ENCODE data around the gene CD55. TPM values are rescaled to one million over a fixed set of nuclear protein-coding genes. Genes with fewer than 3 reads are reported as not detected.

Gene CD55
- polyA plus RNA-seq, 6 donors from 2014 or later = 232 to 326 (median 293) TPM

DNA sequence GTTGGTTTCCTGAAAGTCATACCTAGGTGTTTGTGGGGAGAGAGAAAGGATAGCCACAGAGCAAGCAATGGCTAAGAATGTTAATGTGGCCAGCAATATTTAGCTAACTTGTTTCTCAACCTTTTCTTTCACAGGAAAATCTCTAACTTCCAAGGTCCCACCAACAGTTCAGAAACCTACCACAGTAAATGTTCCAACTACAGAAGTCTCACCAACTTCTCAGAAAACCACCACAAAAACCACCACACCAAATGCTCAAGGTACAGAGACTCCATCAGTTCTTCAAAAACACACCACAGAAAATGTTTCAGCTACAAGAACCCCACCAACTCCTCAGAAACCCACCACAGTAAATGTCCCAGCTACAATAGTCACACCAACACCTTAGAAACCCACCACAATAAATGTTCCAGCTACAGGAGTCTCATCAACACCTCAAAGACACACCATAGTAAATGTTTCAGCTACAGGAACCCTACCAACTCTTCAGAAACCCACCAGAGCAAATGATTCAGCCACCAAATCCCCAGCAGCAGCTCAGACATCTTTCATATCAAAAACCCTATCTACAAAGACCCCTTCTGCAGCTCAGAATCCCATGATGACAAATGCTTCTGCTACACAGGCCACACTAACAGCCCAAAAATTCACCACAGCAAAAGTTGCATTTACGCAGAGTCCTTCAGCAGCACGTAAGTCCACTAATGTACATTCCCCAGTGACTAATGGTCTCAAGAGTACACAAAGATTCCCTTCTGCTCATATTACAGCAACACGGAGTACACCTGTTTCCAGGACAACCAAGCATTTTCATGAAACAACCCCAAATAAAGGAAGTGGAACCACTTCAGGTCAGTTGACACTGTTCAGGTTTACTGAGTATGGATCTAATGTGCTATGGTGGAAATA lies 15.3 kb downstream of the CD55 start:
- Mint-ChIP-seq H3K4me1 (peaks cover 58 to 77% (median 59%) of the 10 kb centered on the region in 3 donors), H3K27me3 (no peaks in the 10 kb centered on the region), H3K9me3 (peaks cover 0 to 11% (median 8%) of the 10 kb centered on the region in 7 donors), H3K27ac (peak overlapping the region; percentile 99 to 100 (median 100)), H3K36me3 (peaks cover 56 to 65% of the 10 kb centered on the region in 2 donors), H3K4me3 (peak overlapping the region; percentile 60 to 87 (median 80))
- DNase-seq (peak; percentile 84), ATAC-seq (ENCODE audit: low read depth in 2 of 2) (peak; percentile 82)

DNA sequence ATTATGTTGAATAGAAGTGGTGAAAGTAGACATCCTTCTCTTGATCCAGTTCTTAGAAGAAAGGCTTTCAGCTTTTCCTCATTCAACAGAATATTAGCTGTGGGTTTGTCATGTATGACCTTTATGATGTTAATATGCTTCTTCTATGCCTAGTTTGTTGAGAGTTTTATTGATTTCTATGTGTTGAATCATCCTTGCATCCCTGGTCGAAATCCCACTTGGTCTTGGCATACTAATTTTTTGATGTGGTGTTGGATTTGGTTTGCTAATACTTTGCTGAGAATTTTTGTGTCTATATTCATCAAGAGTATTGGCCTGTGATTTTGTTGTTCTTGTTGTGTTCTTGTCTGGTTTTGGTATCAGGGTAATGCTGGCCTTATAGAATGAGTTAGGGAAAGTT lies 20.9 kb downstream of the CD55 start:
- Mint-ChIP-seq H3K4me3 (peak overlapping the region in 6 of 8 donors; percentile 24 to 59 (median 42)), H3K9me3 (no peaks in the 10 kb centered on the region), H3K36me3 (peaks cover 68% of the 10 kb centered on the region in 2 donors), H3K27me3 (no peaks in the 10 kb centered on the region), H3K27ac (peak overlapping the region; percentile 31 to 100 (median 50)), H3K4me1 (peaks cover 65 to 83% (median 70%) of the 10 kb centered on the region in 3 donors)
- ATAC-seq (ENCODE audit: low read depth in 2 of 2) (no peak), DNase-seq (no peak)

DNA sequence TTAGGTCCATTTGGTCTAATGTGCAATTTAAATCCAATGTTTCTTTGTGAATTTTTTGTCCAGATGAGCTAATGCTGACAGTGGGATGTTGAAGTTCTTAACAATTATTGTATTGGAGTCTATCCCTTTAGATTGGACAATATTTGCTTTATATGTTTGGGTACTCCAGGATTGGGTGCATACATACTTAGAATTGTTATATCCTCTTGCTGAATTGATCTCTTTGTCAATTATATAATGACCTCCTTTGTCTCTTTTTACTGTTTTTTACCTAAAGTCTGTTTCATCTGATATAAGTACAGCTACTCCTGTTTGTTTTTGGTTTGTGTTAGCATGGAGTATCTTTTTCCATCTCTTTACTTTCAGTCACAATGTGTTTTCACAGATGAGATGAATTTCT lies 22.2 kb downstream of the CD55 start:
- DNase-seq (no peak), ATAC-seq (ENCODE audit: low read depth in 2 of 2) (no peak)
- peak overlapping the region in 4 of 6 donors; percentile 2 to 100 (median 17) for H3K27ac Mint-ChIP-seq
- H3K4me1 Mint-ChIP-seq = peaks cover 67 to 83% (median 72%) of the 10 kb centered on the region in 3 donors
- peak overlapping the region in 4 of 8 donors; percentile 10 to 50 (median 30) for H3K4me3 Mint-ChIP-seq
- H3K9me3 Mint-ChIP-seq = peaks cover 0 to 4% (median 0%) of the 10 kb centered on the region in 7 donors
- H3K27me3 Mint-ChIP-seq = no peaks in the 10 kb centered on the region
- H3K36me3 Mint-ChIP-seq = peaks cover 70 to 71% of the 10 kb centered on the region in 2 donors

DNA sequence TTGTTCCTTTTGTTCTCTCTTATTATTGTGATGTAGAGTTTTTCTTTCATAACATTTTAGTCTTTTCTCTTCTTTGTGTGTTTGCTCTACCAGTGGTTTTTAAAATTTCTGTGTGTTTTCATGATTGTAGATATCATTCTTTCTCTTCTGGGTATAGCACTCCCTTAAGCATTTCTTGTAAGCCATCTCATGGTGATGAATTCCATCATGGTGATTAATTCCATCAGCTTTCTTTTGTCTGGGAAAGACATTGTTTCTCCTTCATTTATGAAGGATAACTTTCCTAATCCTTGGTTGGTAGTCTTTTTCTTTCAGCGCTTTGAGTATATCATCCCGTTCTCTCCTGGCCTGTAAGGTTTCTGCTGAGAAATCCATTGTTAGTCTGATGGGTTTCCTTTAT lies 22.7 kb downstream of the CD55 start:
- ATAC-seq (ENCODE audit: low read depth in 2 of 2) (no peak), DNase-seq (no peak)
- Mint-ChIP-seq H3K9me3 (peaks cover 0 to 5% (median 0%) of the 10 kb centered on the region in 7 donors), H3K27ac (peak overlapping the region in 5 of 6 donors; percentile 2 to 47 (median 9)), H3K4me3 (peak overlapping the region in 2 of 8 donors; percentile 35 to 48), H3K27me3 (no peaks in the 10 kb centered on the region), H3K36me3 (peaks cover 69 to 73% of the 10 kb centered on the region in 2 donors), H3K4me1 (peaks cover 67 to 87% (median 73%) of the 10 kb centered on the region in 3 donors)

DNA sequence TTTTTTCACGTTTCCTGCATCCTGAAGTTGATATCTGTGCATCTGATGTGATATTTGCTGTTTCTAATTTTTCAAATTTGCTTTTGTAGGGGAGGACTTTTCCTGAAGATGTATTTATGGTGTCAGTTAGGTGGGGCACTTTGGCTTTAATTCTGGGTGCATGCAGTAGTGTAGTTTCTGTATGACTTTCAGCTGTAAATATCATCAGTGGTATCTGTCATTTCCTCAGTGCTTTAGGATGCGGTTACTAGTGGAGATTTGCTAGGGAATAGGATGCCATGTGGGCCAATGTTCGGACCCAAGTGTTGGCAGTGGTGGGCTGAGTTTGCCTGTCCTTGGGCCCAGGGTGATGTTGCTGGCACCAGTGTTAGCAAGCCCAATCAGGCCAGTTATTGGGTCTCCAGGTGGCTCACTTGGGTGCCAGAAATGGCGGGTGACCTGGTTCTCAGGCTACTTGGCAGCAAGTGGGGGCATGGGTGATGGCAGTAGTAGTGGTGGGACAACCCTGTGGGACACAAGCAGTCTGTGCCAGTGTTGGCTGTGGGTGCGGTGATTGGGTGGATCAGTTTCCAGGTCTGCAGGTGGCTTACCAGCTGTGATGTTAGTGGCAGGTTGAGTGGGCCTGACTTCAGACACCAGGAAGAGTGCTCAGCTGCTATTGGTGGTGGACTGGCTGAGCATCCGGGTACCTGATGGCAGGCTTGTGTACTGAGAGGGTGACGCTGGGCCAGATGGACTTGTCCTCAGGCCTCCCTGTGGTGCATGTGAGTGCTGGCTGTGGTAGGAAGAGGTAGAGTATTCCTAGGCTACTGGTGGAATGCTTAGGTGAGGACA lies 24.4 kb downstream of the CD55 start:
- H3K4me3 Mint-ChIP-seq = peak overlapping the region in 3 of 8 donors; percentile 6 to 65 (median 12)

DNA sequence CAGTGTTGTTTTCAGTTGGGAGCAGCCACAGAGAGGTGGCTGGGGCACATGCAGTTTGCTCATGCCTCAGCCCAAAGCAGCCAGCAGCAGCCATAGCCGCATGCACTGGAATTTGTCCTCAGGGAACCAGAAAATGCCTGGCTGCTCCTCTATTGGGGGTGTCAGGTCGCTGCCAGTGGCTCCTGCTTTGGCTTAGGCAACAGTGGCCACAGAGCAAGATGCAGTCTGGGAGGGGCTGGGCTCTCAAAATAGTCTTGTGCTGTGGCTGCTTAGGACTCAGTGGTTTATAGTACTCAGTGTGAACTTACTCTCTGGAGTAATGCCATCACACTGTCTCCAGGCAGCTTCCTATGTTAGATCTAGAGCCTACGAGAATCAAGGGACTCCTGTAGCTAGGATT lies 25.0 kb downstream of the CD55 start:
- Mint-ChIP-seq H3K9me3 (peaks cover 0 to 17% (median 8%) of the 10 kb centered on the region in 7 donors), H3K4me3 (peak overlapping the region in 1 of 8 donors; percentile 7), H3K27me3 (no peaks in the 10 kb centered on the region), H3K27ac (peak overlapping the region in 3 of 6 donors; percentile 67 to 93 (median 76)), H3K36me3 (peaks cover 70 to 76% of the 10 kb centered on the region in 2 donors), H3K4me1 (peaks cover 76 to 96% (median 85%) of the 10 kb centered on the region in 3 donors)
- ATAC-seq (ENCODE audit: low read depth in 2 of 2) (no peak), DNase-seq (no peak)

More for the DNA sequence above, 24.4 kb downstream of the CD55 start:
- Mint-ChIP-seq H3K36me3 (peaks cover 71 to 77% of the 10 kb centered on the region in 2 donors), H3K4me1 (peaks cover 78 to 97% (median 87%) of the 10 kb centered on the region in 3 donors), H3K9me3 (peaks cover 0 to 16% (median 8%) of the 10 kb centered on the region in 7 donors), H3K27me3 (no peaks in the 10 kb centered on the region), H3K27ac (peak overlapping the region; percentile 38 to 93 (median 66))
- ATAC-seq (ENCODE audit: low read depth in 2 of 2) (no peak), DNase-seq (no peak)

DNA sequence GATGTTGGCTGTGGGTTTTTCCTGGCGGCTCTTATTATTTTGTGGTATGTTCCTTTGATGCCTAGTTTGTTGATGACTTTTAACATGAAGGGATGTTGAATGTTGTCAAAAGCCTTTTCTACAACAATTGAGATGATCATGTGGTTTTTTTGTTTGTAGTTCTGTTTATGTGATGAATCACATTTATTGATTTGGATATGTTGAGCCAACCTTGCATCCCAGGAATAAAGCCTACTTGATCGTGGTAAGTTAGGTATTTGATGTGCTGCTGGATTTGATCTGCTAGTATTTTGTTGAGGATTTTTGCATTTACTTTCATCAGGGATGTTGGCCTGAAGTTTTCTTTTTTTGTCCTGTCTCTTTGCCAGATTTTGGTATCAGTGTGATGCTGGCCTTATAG lies 28.5 kb downstream of the CD55 start:
- H3K36me3 Mint-ChIP-seq = peaks cover 53 to 69% of the 10 kb centered on the region in 2 donors
- peak overlapping the region in 3 of 6 donors; percentile 61 to 70 (median 66) for H3K27ac Mint-ChIP-seq
- peaks cover 0 to 17% (median 8%) of the 10 kb centered on the region in 7 donors for H3K9me3 Mint-ChIP-seq
- H3K4me1 Mint-ChIP-seq = peaks cover 57 to 89% (median 69%) of the 10 kb centered on the region in 3 donors
- peak overlapping the region in 2 of 8 donors; percentile 35 to 54 for H3K4me3 Mint-ChIP-seq
- ATAC-seq (ENCODE audit: low read depth in 2 of 2) = no peak
- H3K27me3 Mint-ChIP-seq = no peaks in the 10 kb centered on the region
- no peak for DNase-seq

DNA sequence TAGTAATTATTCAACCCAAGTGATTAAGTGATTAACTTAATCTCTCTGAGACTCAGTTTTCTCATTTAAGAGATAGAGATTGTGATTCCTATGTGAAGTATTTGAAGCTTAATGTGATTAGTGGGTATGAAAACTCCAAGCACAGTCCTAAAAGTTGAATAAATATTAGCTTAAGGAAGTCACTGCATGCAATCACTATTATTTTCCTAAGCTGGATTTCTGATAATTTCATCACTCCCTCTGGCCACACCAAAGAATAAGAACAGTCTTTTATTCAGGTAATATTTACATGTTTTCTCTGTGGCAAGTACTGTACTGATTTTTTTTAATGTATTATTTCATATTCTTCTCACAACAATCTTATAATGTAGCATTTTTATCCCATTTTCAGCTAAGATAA lies 31.1 kb downstream of the CD55 start:
- peaks cover 0 to 17% (median 8%) of the 10 kb centered on the region in 7 donors for H3K9me3 Mint-ChIP-seq
- no peak overlapping the region for H3K4me3 Mint-ChIP-seq
- ATAC-seq (ENCODE audit: low read depth in 2 of 2) (no peak), DNase-seq (no peak)
- H3K27ac Mint-ChIP-seq = peak overlapping the region in 2 of 6 donors; percentile 26 to 74
- no peaks in the 10 kb centered on the region for H3K27me3 Mint-ChIP-seq
- peaks cover 35 to 52% of the 10 kb centered on the region in 2 donors for H3K36me3 Mint-ChIP-seq
- peaks cover 38 to 74% (median 55%) of the 10 kb centered on the region in 3 donors for H3K4me1 Mint-ChIP-seq

DNA sequence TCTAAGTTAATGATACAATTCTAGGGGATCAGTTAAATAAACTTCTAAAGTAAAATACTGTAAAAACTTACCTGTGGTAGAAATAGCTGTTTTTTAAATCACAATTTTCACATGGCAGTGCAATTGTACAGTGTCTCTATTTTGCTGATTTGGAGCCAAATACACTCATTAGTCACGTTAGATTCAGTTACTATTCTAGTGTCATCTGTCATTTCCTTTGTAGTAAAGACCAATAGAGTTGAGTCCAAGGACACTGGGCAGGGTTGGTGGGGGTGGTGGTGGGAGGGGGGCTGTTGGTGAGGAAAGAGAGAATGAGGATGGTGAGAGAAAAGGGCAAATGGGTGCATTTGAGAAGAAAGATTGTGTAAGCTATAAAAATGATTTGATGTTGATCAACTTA lies 33.6 kb downstream of the CD55 start:
- Mint-ChIP-seq H3K27ac (peak overlapping the region in 3 of 6 donors; percentile 15 to 92 (median 56)), H3K4me1 (peaks cover 29 to 62% (median 59%) of the 10 kb centered on the region in 3 donors), H3K9me3 (peaks cover 0 to 11% (median 5%) of the 10 kb centered on the region in 7 donors), H3K4me3 (no peak overlapping the region), H3K27me3 (no peaks in the 10 kb centered on the region), H3K36me3 (peaks cover 28 to 41% of the 10 kb centered on the region in 2 donors)
- DNase-seq (no peak), ATAC-seq (ENCODE audit: low read depth in 2 of 2) (no peak)

DNA sequence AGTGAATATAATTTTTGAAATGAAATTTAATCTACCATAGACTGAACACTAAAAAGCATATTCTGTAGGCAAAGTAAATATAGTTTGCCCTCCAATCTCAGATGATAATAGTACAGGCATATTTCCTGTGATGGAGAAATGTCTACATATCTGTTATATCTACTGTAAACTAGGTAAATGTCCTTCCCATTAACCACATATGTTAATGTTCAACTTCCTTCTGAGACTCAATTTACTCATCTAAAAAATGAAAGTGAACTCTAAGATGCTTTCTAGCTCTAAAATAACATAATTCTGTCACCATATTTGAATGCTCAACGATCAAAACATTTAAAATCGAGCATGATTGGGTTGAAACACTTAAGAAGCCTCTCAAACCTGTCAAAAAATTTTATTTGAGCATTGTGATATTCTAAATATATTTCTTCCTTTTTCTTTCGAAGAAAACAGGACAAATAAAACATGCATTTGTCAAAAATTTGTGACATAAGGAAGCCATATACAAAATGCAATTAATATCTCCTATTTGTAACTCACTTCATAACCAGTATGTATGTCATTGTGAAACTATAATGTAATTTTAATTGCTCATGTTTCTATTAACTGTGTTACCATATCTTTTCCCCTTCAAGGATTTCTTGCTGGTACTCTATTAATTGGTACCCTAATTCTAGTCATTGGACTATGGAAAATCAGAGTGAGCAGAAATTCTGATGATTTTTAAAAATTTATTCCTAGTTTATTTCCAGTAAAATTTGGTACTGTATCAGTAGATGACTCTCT lies 34.2 kb downstream of the CD55 start:
- DNase-seq (no peak), ATAC-seq (ENCODE audit: low read depth in 2 of 2) (no peak)
- no peaks in the 10 kb centered on the region for H3K27me3 Mint-ChIP-seq
- H3K27ac Mint-ChIP-seq = peak overlapping the region in 5 of 6 donors; percentile 20 to 65 (median 56)
- H3K4me3 Mint-ChIP-seq = no peak overlapping the region
- H3K9me3 Mint-ChIP-seq = peaks cover 0 to 4% (median 1%) of the 10 kb centered on the region in 7 donors
- H3K36me3 Mint-ChIP-seq = peaks cover 21 to 35% of the 10 kb centered on the region in 2 donors
- H3K4me1 Mint-ChIP-seq = peaks cover 22 to 55% (median 53%) of the 10 kb centered on the region in 3 donors

DNA sequence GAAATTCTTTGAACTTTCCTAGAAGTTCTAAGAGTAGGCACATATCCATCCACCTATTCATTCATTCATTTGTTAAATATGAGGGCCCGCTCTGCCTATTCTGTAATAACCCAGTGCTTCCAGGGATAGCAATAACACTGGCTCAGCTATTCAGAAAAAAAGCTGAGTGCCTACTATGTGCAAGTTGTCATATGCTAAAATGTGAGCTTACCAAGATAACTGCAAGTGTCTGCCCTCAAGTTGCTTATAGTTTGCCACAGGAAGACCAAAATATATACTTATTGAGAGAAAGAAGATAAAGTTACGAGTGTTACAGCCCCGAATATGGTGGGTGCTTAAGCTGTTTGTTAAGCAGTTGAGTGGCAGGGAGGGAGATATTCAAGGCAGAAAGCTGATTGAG lies 39.6 kb downstream of the CD55 start:
- H3K4me1 Mint-ChIP-seq = peaks cover 3 to 22% (median 14%) of the 10 kb centered on the region in 3 donors
- H3K4me3 Mint-ChIP-seq = no peak overlapping the region
- no peak overlapping the region for H3K27ac Mint-ChIP-seq
- ATAC-seq (ENCODE audit: low read depth in 2 of 2) (no peak), DNase-seq (no peak)
- H3K27me3 Mint-ChIP-seq = no peaks in the 10 kb centered on the region
- H3K9me3 Mint-ChIP-seq = no peaks in the 10 kb centered on the region
- peaks cover 0 to 7% of the 10 kb centered on the region in 2 donors for H3K36me3 Mint-ChIP-seq

DNA sequence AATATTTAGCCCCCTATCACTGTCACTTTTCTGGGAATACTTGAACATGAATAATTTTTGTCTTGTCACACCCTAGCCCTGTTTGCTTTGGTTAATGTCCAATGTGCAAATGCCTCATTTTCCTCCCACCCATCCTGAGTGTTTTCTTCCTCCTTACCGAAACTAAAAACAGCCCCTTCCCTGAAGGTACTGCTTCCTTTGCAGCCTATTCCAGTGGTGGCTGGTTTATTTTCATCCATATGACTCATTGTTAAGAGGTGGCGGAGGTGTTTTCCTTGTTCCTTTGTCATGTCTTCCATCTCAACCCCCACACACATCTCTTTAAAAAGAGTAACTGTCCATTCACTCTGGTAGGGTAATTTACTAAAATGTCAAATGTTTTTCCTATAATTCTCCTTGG lies 40.4 kb downstream of the CD55 start:
- Mint-ChIP-seq H3K4me1 (peaks cover 3 to 22% (median 14%) of the 10 kb centered on the region in 3 donors), H3K9me3 (no peaks in the 10 kb centered on the region), H3K27me3 (no peaks in the 10 kb centered on the region), H3K4me3 (no peak overlapping the region), H3K27ac (no peak overlapping the region), H3K36me3 (peaks cover 0 to 7% of the 10 kb centered on the region in 2 donors)
- no peak for DNase-seq
- ATAC-seq (ENCODE audit: low read depth in 2 of 2) = no peak
